GM12878 (cell line): ENCODE data around the gene KRT6B. TPM values are rescaled to one million over a fixed set of nuclear protein-coding genes. Genes with fewer than 3 reads are reported as not detected.

ENCODE experiments used
- ATAC-seq: fragments of 200-7000 bp; cut with Tn5 transposase; 3 replicates; pipeline ENCODE4 v1.9.1; 2020; ENCODE audit warnings: mild to moderate bottlenecking, moderate library complexity
- BruUV-seq: library from RNA; stranded (reverse); fragments of 400-500 nt; replicated peaks from 2 replicates; lab custom pipeline; 2021; lab: Mats Ljungman, UMichigan
- CTCF ChIA-PET: fragments of 300-600 bp; sonication (Branson Sonifier 250); formaldehyde crosslinking; extraction: SDS; loops from one replicate; lab custom pipeline; 2021; ENCODE audit warnings: inconsistent platforms; lab: Yijun Ruan, JAX
- POLR2A ChIA-PET: fragments of 350-600 bp; formaldehyde crosslinking; extraction: SDS; loops from one replicate; lab custom pipeline; 2021; ENCODE audit warnings: inconsistent platforms; lab: Charles Lee
- RAD21 ChIA-PET: fragments of 300-600 bp; sonication (Branson Sonifier 250); formaldehyde crosslinking; loops from one replicate; lab custom pipeline; 2023; ENCODE audit warnings: antibody characterized with exemption; ENCODE audit not compliant: unreplicated experiment; lab: Charles Lee
- SMC1A ChIA-PET: fragments of 300-600 bp; sonication (Branson Sonifier 250); formaldehyde crosslinking; loops from one replicate; lab custom pipeline; 2023; ENCODE audit not compliant: unreplicated experiment, uncharacterized antibody; lab: Charles Lee
- DNase-seq: peaks from one replicate; pipeline ENCODE4 v3.0.0-alpha.2; 2011; ENCODE audit warnings: low read depth, low spot score
- FAIRE-seq: peaks from 3 replicates; lab custom pipeline; 2011; peaks lifted over from hg19 to GRCh38; lab: Jason Lieb, UNC
- H2AFZ ChIP-seq: 2 replicates; pipeline ENCODE4 v1.6.0; 2011; ENCODE audit warnings: low read depth, low read length, control low read depth; ENCODE audit not compliant: control insufficient read depth
- H3K27ac ChIP-seq: 2 replicates; pipeline ENCODE4 v1.5.1; 2011; ENCODE audit warnings: control low read depth; ENCODE audit not compliant: control insufficient read depth, insufficient read depth
- H3K27me3 ChIP-seq, 2 experiments: replicated peaks in 1 of 2; 2 replicates each; pipeline versions ENCODE4 v1.6.0 to v1.6.1; 2011; ENCODE audit warnings: low read length in 1 of 2; ENCODE audit not compliant: control insufficient read depth in 2 of 2, insufficient read depth in 2 of 2
- H3K36me3 ChIP-seq, 2 experiments: 2 replicates each; pipeline ENCODE4 v1.5.1; 2011; ENCODE audit warnings: low read length in 1 of 2; ENCODE audit not compliant: control insufficient read depth in 2 of 2, insufficient read depth in 2 of 2
- H3K4me1 ChIP-seq: 2 replicates; pipeline ENCODE4 v1.6.1; 2011; ENCODE audit warnings: mild to moderate bottlenecking, low read length, moderate library complexity, mixed read lengths; ENCODE audit not compliant: control insufficient read depth, insufficient read depth
- H3K4me2 ChIP-seq: 2 replicates; pipeline ENCODE4 v1.6.0; 2011; ENCODE audit warnings: control low read depth; ENCODE audit not compliant: control insufficient read depth, insufficient read depth
- H3K4me3 ChIP-seq: fragments of 200-600 bp; sonication (generic); 2 replicates; pipeline ENCODE4 v1.5.1; 2016
- H3K79me2 ChIP-seq: 2 replicates; pipeline ENCODE4 v1.6.0; 2011; ENCODE audit warnings: low read length; ENCODE audit not compliant: control insufficient read depth, insufficient read depth
- H3K9ac ChIP-seq: 2 replicates; pipeline ENCODE4 v1.8.0; 2011; ENCODE audit warnings: low read length, control low read depth, mixed read lengths; ENCODE audit not compliant: control insufficient read depth, insufficient read depth
- H3K9me3 ChIP-seq: replicated peaks from 3 replicates; pipeline ENCODE4 v1.5.1; 2011; ENCODE audit warnings: mild to moderate bottlenecking, low read length; ENCODE audit not compliant: control insufficient read depth, insufficient read depth
- H4K20me1 ChIP-seq: 2 replicates; pipeline ENCODE4 v1.6.0; 2011; ENCODE audit not compliant: control insufficient read depth, insufficient read depth
- FOXM1 ChIP-seq: IDR thresholded peaks from 2 replicates; pipeline ENCODE4 v1.6.1; 2012; ENCODE audit warnings: low read depth, mild to moderate bottlenecking, inconsistent platforms, low read length, moderate library complexity
- HDAC2 ChIP-seq: fragments of 200-600 bp; sonication (generic); IDR thresholded peaks from 2 replicates; pipeline ENCODE4 v1.6.1; 2017
- NR2F1 ChIP-seq: fragments of 450-650 bp; conservative IDR thresholded peaks from 2 replicates; pipeline ENCODE4 v1.6.1; 2017; ENCODE audit warnings: mild to moderate bottlenecking
- POU2F2 ChIP-seq: IDR thresholded peaks from 3 replicates; pipeline ENCODE4 v1.6.1; 2011; ENCODE audit warnings: low read depth, mild to moderate bottlenecking, low read length, borderline replicate concordance
- SKIL ChIP-seq: fragments of 450-650 bp; IDR thresholded peaks from 2 replicates; pipeline ENCODE4 v1.6.1; 2017; ENCODE audit warnings: mild to moderate bottlenecking, low read depth, inconsistent platforms; ENCODE audit not compliant: poor library complexity, severe bottlenecking
- TCF12 ChIP-seq: IDR thresholded peaks from 2 replicates; pipeline ENCODE4 v1.6.1; 2011; ENCODE audit warnings: low read depth, mild to moderate bottlenecking, low read length
- USF2 ChIP-seq: IDR thresholded peaks from 2 replicates; pipeline ENCODE4 v1.6.1; 2011; ENCODE audit warnings: low read depth, low read length, improper control_type of control experiment, borderline replicate concordance
- ZNF687 ChIP-seq: fragments of 450-650 bp; IDR thresholded peaks from 2 replicates; pipeline ENCODE4 v1.6.1; 2017; ENCODE audit warnings: mild to moderate bottlenecking, moderate library complexity
- WGBS: methylation state at CpG from one replicate; pipeline ENCODE4 v1.1.6; 2016; ENCODE audit warnings: low lambda C conversion rate; ENCODE audit not compliant: insufficient replicate concordance, insufficient coverage; ENCODE audit errors: missing lambda C conversion rate; 5-methylcytosine and 5-hydroxymethylcytosine counted together
- in situ Hi-C: fragments of 300-500 bp; cut with MboI; formaldehyde crosslinking; loops from 9 replicates; pipeline ENCODE4 v1.14.3; 2018; ENCODE audit warnings: mixed read lengths
- intact Hi-C: fragments of 100-400 bp; cut with micrococcal nuclease; formaldehyde crosslinking; loops from one replicate; pipeline ENCODE4 v1.14.2; 2022; ENCODE audit not compliant: unreplicated experiment
- polyA plus RNA-seq, 11 experiments: library from polyadenylated mRNA; depleted of rRNA in 4 of 11; unstranded in 6 of 11; stranded (reverse) in 5 of 11; fragments of >200 nt; fragmentation: Nextera tagmentation in 4 of 11; fragmentation: Illumina TruSeq in 1 of 11; extraction: Ambion mirVana in 4 of 11; extraction: Trizol in 1 of 11; gene quantifications; 1 replicate in 1 of 11; 2 replicates in 10 of 11; pipeline versions ENCODE4 v1.2.1 to v1.2.3, GENCODE V29; 2011 to 2016; ENCODE audit warnings: inconsistent platforms in 2 of 11, missing spikeins in 2 of 11, low read depth in 1 of 11
- total RNA-seq, 4 experiments: library from RNA; depleted of rRNA in 3 of 4; stranded (reverse); fragments of >200 nt in 3 of 4; fragmentation: Illumina TruSeq in 1 of 4; extraction: Trizol in 1 of 4; gene quantifications; 2 replicates each; pipeline versions ENCODE4 v1.2.1 to v1.2.3, GENCODE V29; 2013 to 2021

KRT6B gene
- total and polyA plus RNA-seq, 10 of the 15 experiments (the other 5 are each of a cell fraction or from before 2014, with no cell fraction given): 0.07 TPM; not detected in 9

- POLR2A ChIA-PET: no interaction called here
- no peaks in the 10 kb centered on the region for H3K4me1 ChIP-seq
- H3K4me2 ChIP-seq: no peak overlapping the region
- no peaks in the 10 kb centered on the region for H3K9me3 ChIP-seq
- in situ Hi-C loops (no loop called here), intact Hi-C loops (no loop called here)
- SMC1A ChIA-PET: no interaction called here
- TF ChIP-seq SKIL (no peak), HDAC2 (no peak), NR2F1 (no peak), TCF12 (no peak)
- H2AFZ ChIP-seq: no peak overlapping the region
- H4K20me1 ChIP-seq: no peaks in the 10 kb centered on the region
- no peaks in the 10 kb centered on the region for H3K36me3 ChIP-seq
- no peak overlapping the region for H3K9ac ChIP-seq
- peaks cover 4 to 11% of the 10 kb centered on the region in 2 experiments for H3K27me3 ChIP-seq
- BruUV-seq: no TSS peak
- no peak for ATAC-seq
- RAD21 ChIA-PET: no interaction called here
- DNase-seq: no peak
- no peak for FAIRE-seq
- 0% methylated on average over 6 of the region's 6 CpGs for WGBS
- CTCF ChIA-PET: no interaction called here
- no peak overlapping the region for H3K4me3 ChIP-seq
- no peaks in the 10 kb centered on the region for H3K79me2 ChIP-seq
- no peak overlapping the region for H3K27ac ChIP-seq
These were observed 9.3 kb downstream of the KRT6B start for GRCh38 chr12:52442600-52443061.

GRCh38 chr12:52441320-52441911 lies 10.5 kb downstream of the KRT6B start:
- Histone ChIP-seq H3K9me3 (no peaks in the 10 kb centered on the region), H3K4me3 (no peak overlapping the region), H3K4me2 (no peak overlapping the region)
- in situ Hi-C loops: no loop called here
- TF ChIP-seq POU2F2 (no peak), USF2 (no peak), FOXM1 (no peak), ZNF687 (no peak)
- TF ChIP-seq, all 136 proteins: peak for 0
- H3K9ac ChIP-seq: no peak overlapping the region
- CTCF ChIA-PET: no interaction called here
- H3K4me1 ChIP-seq: no peaks in the 10 kb centered on the region
- FAIRE-seq (no peak), DNase-seq (no peak), ATAC-seq (no peak)
- no peak overlapping the region for H3K27ac ChIP-seq
- H3K27me3 ChIP-seq: peaks cover 6 to 9% of the 10 kb centered on the region in 2 experiments
- SMC1A ChIA-PET: interaction anchor here (0.9 kb wide), 1 partner anchor 444 kb away, joined by 4 read pairs; no protein-coding TSS in a partner anchor
- no peaks in the 10 kb centered on the region for H3K79me2 ChIP-seq
- intact Hi-C loops: no loop called here
- POLR2A ChIA-PET: interaction anchor here (0.6 kb wide), 1 partner anchor 385 kb away, joined by 4 read pairs; no protein-coding TSS in a partner anchor
- no peak overlapping the region for H2AFZ ChIP-seq
- RAD21 ChIA-PET: no interaction called here
- no TSS peak for BruUV-seq
- no peaks in the 10 kb centered on the region for H4K20me1 ChIP-seq
- 7% methylated on average over 9 of the region's 9 CpGs for WGBS
- H3K36me3 ChIP-seq: no peaks in the 10 kb centered on the region
